ENCODE data around the gene TMEM95.

DNA sequence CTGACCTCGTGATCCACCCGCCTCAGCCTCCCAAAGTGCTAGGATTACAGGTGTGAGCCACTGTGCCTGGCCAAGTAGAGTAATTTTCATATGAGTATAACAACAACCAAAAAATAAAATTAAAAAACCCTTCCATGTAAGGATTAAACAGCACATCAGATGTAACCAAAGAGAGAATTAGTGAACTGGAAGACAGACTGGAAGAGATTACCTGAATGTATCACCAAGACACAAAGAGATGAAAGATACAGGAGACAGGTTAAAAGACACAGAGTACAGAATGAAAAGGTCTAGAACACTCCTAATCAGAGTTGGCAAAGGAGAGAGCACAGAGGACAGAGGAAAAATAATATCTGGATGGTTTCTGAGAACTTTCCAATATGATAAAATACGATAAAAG is 24.2 kb downstream of the TMEM95 start:
- TF ChIP-seq, protein P1, sequence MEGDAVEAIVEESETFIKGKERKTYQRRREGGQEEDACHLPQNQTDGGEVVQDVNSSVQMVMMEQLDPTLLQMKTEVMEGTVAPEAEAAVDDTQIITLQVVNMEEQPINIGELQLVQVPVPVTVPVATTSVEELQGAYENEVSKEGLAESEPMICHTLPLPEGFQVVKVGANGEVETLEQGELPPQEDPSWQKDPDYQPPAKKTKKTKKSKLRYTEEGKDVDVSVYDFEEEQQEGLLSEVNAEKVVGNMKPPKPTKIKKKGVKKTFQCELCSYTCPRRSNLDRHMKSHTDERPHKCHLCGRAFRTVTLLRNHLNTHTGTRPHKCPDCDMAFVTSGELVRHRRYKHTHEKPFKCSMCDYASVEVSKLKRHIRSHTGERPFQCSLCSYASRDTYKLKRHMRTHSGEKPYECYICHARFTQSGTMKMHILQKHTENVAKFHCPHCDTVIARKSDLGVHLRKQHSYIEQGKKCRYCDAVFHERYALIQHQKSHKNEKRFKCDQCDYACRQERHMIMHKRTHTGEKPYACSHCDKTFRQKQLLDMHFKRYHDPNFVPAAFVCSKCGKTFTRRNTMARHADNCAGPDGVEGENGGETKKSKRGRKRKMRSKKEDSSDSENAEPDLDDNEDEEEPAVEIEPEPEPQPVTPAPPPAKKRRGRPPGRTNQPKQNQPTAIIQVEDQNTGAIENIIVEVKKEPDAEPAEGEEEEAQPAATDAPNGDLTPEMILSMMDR (IDR thresholded peaks at IDR 0.05 in 2 of 3, conservative IDR thresholded peaks at IDR 0.05 in 1 of 3; ENCODE audit: borderline replicate concordance in 1 of 3, insufficient read depth in 1 of 3, low read depth in 2 of 3, low read length in 2 of 3), result no peak
- TF ChIP-seq ZNF274 (IDR thresholded peaks at IDR 0.05; ENCODE audit: low read depth, low read length) (no peak), POLR2A (IDR thresholded peaks at IDR 0.05; ENCODE audit: borderline replicate concordance, extremely low read depth, insufficient read depth, insufficient read length) (no peak), TCF7L2 (IDR thresholded peaks at IDR 0.05; ENCODE audit: borderline replicate concordance, extremely low read depth, insufficient read depth, insufficient read length) (no peak), CEBPB (IDR thresholded peaks at IDR 0.05; ENCODE audit: low read depth) (no peak), YY1 (IDR thresholded peaks at IDR 0.05; ENCODE audit: extremely low read depth, insufficient replicate concordance, low read depth, low read length) (no peak), FOSL1 (IDR thresholded peaks at IDR 0.05; ENCODE audit: low read depth) (no peak), SIN3A (IDR thresholded peaks at IDR 0.05; ENCODE audit: low read depth) (no peak), EZH2 (IDR thresholded peaks at IDR 0.05) (no peak)
- TF ChIP-seq, protein P2, sequence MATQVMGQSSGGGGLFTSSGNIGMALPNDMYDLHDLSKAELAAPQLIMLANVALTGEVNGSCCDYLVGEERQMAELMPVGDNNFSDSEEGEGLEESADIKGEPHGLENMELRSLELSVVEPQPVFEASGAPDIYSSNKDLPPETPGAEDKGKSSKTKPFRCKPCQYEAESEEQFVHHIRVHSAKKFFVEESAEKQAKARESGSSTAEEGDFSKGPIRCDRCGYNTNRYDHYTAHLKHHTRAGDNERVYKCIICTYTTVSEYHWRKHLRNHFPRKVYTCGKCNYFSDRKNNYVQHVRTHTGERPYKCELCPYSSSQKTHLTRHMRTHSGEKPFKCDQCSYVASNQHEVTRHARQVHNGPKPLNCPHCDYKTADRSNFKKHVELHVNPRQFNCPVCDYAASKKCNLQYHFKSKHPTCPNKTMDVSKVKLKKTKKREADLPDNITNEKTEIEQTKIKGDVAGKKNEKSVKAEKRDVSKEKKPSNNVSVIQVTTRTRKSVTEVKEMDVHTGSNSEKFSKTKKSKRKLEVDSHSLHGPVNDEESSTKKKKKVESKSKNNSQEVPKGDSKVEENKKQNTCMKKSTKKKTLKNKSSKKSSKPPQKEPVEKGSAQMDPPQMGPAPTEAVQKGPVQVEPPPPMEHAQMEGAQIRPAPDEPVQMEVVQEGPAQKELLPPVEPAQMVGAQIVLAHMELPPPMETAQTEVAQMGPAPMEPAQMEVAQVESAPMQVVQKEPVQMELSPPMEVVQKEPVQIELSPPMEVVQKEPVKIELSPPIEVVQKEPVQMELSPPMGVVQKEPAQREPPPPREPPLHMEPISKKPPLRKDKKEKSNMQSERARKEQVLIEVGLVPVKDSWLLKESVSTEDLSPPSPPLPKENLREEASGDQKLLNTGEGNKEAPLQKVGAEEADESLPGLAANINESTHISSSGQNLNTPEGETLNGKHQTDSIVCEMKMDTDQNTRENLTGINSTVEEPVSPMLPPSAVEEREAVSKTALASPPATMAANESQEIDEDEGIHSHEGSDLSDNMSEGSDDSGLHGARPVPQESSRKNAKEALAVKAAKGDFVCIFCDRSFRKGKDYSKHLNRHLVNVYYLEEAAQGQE (IDR thresholded peaks at IDR 0.05; ENCODE audit: low read depth), result no peak
- TF ChIP-seq, protein P3, sequence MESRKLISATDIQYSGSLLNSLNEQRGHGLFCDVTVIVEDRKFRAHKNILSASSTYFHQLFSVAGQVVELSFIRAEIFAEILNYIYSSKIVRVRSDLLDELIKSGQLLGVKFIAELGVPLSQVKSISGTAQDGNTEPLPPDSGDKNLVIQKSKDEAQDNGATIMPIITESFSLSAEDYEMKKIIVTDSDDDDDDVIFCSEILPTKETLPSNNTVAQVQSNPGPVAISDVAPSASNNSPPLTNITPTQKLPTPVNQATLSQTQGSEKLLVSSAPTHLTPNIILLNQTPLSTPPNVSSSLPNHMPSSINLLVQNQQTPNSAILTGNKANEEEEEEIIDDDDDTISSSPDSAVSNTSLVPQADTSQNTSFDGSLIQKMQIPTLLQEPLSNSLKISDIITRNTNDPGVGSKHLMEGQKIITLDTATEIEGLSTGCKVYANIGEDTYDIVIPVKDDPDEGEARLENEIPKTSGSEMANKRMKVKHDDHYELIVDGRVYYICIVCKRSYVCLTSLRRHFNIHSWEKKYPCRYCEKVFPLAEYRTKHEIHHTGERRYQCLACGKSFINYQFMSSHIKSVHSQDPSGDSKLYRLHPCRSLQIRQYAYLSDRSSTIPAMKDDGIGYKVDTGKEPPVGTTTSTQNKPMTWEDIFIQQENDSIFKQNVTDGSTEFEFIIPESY (IDR thresholded peaks at IDR 0.05; ENCODE audit: extremely low read depth, insufficient replicate concordance, low read length), result no peak
